ENCODE results near the gene CYP4F8. TPM values are rescaled to one million over a fixed set of nuclear protein-coding genes. Genes with fewer than 3 reads are reported as not detected.

CYP4F8 gene
- total RNA-seq, 1 experiment from 2014 or later, result not detected

DNA sequence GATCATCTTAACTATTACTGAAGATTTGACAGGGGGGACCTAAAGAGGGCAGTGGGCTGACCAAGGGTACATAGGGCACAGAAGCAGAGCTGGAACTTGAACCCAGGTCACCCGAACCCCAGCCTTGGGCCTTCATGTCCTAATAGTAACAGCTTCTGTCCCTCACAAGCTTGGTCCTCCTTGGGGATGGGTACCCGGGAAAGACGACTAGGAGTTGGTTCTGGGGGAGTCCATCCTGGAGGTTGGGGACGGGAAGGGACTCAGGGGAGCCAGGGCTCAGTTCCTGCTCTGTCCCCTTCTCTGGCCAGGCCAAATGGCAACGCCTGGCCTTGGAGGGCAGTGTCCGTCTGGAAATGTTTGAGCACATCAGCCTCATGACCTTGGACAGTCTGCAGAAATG, 39.6 kb upstream of the CYP4F8 start:
- no peaks in the 10 kb centered on the region for H3K36me3 ChIP-seq (ENCODE audit: control insufficient read depth, insufficient read depth, low read length)
- H3K27ac ChIP-seq (ENCODE audit: low read length), result no peak overlapping the region
- ChIA-PET CTCF (no interaction called here), POLR2A (interaction anchor here (0.5 kb wide), 1 partner anchor 216 kb away, joined by 3 read pairs; no protein-coding TSS in a partner anchor)
- no peak overlapping the region for H3K4me3 ChIP-seq (ENCODE audit: low read depth in 2 of 2, low read length in 2 of 2)
- no peaks in the 10 kb centered on the region for H3K9me3 ChIP-seq (ENCODE audit: control insufficient read depth, insufficient read depth, low read depth, low read length)
- BruUV-seq (replicated peaks), result no TSS peak
- peaks cover 4% of the 10 kb centered on the region; the same call in 1 of the 2 replicates for H3K27me3 ChIP-seq (ENCODE audit: control insufficient read depth, insufficient read depth, low read length)
- TF ChIP-seq POLR2AphosphoS5 (IDR thresholded peaks at IDR 0.05; ENCODE audit: low read depth, low read length), result no peak
- no peak for TF ChIP-seq TCF7L2 (IDR thresholded peaks at IDR 0.05; ENCODE audit: low read depth, low read length)
- TF ChIP-seq SIN3A (IDR thresholded peaks at IDR 0.05; ENCODE audit: borderline replicate concordance, insufficient read depth, low read depth, low read length), result no peak
- no peak for TF ChIP-seq CTCF (IDR thresholded peaks at IDR 0.05)
- no peak for TF ChIP-seq REST (IDR thresholded peaks at IDR 0.05; ENCODE audit: insufficient read depth in 1 of 2, low read depth in 2 of 2, low read length in 1 of 2)
- intact Hi-C loops (cut with micrococcal nuclease; ENCODE audit: unreplicated experiment) (no loop called here), in situ Hi-C loops (cut with HindIII; ENCODE audit: low pct_unique_long_range_greater_than_20kb, low sequenced_read_pairs) (no loop called here)
- no peak for DNase-seq (ENCODE audit: low read depth, low spot score)
- ATAC-seq, result no peak
- no peaks in the 10 kb centered on the region for H3K4me1 ChIP-seq (ENCODE audit: control insufficient read depth, insufficient read depth, low read length)

DNA sequence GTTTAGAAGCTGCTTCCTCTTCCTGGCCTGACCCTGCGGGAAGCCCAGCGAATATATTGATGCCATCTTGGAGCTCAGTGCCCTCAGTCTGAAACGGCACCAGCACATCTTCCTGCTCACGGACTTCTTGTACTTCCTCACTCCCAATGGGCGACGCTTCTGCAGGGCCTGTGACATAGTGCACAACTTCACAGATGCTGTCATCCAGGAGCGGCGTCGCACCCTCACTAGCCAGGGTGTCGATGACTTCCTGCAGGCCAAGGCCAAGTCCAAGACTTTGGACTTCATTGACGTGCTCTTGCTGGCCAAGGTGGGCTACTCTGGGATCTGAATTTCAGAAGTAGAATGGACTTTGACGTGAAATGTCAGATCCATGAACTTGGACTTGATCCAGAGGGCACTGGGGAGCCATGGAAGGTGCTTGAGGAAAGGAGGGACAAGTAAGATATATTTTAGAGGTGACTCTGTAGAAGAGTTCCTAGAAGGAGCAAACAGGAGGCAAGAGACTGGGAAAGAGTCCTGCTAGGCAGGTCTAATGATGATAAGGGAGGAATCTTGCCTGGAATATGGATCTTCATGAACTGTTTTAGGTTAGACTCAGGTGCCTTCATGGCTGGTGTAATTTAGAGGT, 38.4 kb upstream of the CYP4F8 start:
- Histone ChIP-seq H3K27ac (ENCODE audit: low read length) (no peak overlapping the region), H3K9me3 (ENCODE audit: control insufficient read depth, insufficient read depth, low read depth, low read length) (no peaks in the 10 kb centered on the region), H3K4me3 (ENCODE audit: low read depth in 2 of 2, low read length in 2 of 2) (no peak overlapping the region), H3K4me1 (ENCODE audit: control insufficient read depth, insufficient read depth, low read length) (no peaks in the 10 kb centered on the region), H3K36me3 (ENCODE audit: control insufficient read depth, insufficient read depth, low read length) (no peaks in the 10 kb centered on the region), H3K27me3 (ENCODE audit: control insufficient read depth, insufficient read depth, low read length) (peaks cover 4% of the 10 kb centered on the region; the same call in 1 of the 2 replicates)
- in situ Hi-C loops (cut with HindIII; ENCODE audit: low pct_unique_long_range_greater_than_20kb, low sequenced_read_pairs), result no loop called here
- no TSS peak for BruUV-seq (replicated peaks)
- POLR2A ChIA-PET, result no interaction called here
- TF ChIP-seq POLR2AphosphoS5 (IDR thresholded peaks at IDR 0.05; ENCODE audit: low read depth, low read length) (no peak), REST (IDR thresholded peaks at IDR 0.05; ENCODE audit: insufficient read depth in 1 of 2, low read depth in 2 of 2, low read length in 1 of 2) (no peak), TCF7L2 (IDR thresholded peaks at IDR 0.05; ENCODE audit: low read depth, low read length) (no peak), SIN3A (IDR thresholded peaks at IDR 0.05; ENCODE audit: borderline replicate concordance, insufficient read depth, low read depth, low read length) (no peak), CTCF (IDR thresholded peaks at IDR 0.05) (no peak)
- intact Hi-C loops (cut with micrococcal nuclease; ENCODE audit: unreplicated experiment), result no loop called here
- ATAC-seq (no peak), DNase-seq (ENCODE audit: low read depth, low spot score) (no peak)
- CTCF ChIA-PET, result no interaction called here
